Natural killer cell treated with Interleukin-12 subunit alpha and Interleukin-12 subunit beta and Interleukin-15 and Interleukin-18, amount 100 ng/mL, for 72 hours (primary cell): ENCODE measurements around the gene GCC2. TPM values are rescaled to one million over a fixed set of nuclear protein-coding genes. Genes with fewer than 3 reads are reported as not detected.
"Not testable (repeated sequence)": the region's sequence is repeated elsewhere in the genome, so short reads cannot be mapped to it uniquely, and the experiment has no call there.

Experiments used
- ATAC-seq, 2 donors: fragments of 150-1000 bp; cut with Tn5 transposase in 1 of 2; sonication (Bioruptor Pico), chemical (Tn5 transposase) in 1 of 2; 2 replicates each; pipeline ENCODE4 v1.10.0; 2021
- DNase-seq: peaks from one replicate; pipeline ENCODE4 v3.0.0; 2022; ENCODE audit warnings: low spot score
- H3K27ac Mint-ChIP-seq, 2 donors: 1 replicate in 1 of 2; 2 replicates in 1 of 2; pipeline ENCODE4 v1.8.0; 2022; ENCODE audit warnings: mixed read lengths in 2 of 2, mild to moderate bottlenecking in 1 of 2, moderate library complexity in 1 of 2
- H3K27me3 Mint-ChIP-seq, 2 donors: 1 replicate in 1 of 2; 2 replicates in 1 of 2; pipeline ENCODE4 v1.8.0; 2022; ENCODE audit warnings: mixed read lengths in 2 of 2
- H3K36me3 Mint-ChIP-seq: one replicate; pipeline ENCODE4 v1.8.0; 2022; ENCODE audit warnings: mixed read lengths
- H3K4me1 Mint-ChIP-seq, 2 donors: 1 replicate in 1 of 2; 2 replicates in 1 of 2; pipeline ENCODE4 v1.8.0; 2022; ENCODE audit warnings: low read depth in 2 of 2, mixed read lengths in 2 of 2, mild to moderate bottlenecking in 1 of 2
- H3K4me3 Mint-ChIP-seq: one replicate; pipeline ENCODE4 v1.8.0; 2022; ENCODE audit warnings: mixed read lengths
- H3K9me3 Mint-ChIP-seq: 2 replicates; pipeline ENCODE4 v1.8.0; 2022; ENCODE audit warnings: mixed read lengths
- total RNA-seq, 2 donors: library from RNA; stranded (reverse); gene quantifications; one replicate each; pipeline ENCODE4 v1.2.3, GENCODE V29; 2022

The GCC2 gene
- total RNA-seq, 2 donors from 2014 or later: 36.4 to 41.8 TPM

- Mint-ChIP-seq H3K36me3 (no peaks in the 10 kb centered on the region), H3K27me3 (no peaks in the 10 kb centered on the region), H3K27ac (no peak overlapping the region), H3K9me3 (no peaks in the 10 kb centered on the region), H3K4me3 (no peak overlapping the region), H3K4me1 (peaks cover 0 to 11% of the 10 kb centered on the region in 2 donors)
- DNase-seq (no peak), ATAC-seq (no peak)
These were observed 99.4 kb downstream of the GCC2 start for GRCh38 chr2:108548208-108549003.

DNA sequence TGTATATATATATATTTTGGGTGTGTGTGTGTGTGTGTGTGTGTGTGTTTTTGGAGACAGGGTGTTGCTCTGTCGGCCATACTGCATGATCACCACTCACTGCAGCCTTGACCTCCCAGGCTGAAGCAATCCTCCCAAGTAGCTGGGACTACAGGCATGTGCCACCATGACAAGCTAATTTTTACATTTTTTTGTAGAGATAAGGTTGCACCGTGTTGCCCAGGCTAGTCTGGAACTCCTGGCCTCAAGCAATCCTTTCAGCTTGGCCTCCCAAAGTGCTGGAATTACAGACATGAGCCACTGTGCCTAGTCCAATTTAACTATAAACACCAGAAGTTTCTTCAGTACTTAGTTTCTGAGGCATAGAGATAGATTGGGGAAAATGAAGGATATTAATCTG, 103.6 kb downstream of the GCC2 start:
- Mint-ChIP-seq H3K27ac (no peak overlapping the region), H3K4me1 (peaks cover 0 to 9% of the 10 kb centered on the region in 2 donors)

GRCh38 chr2:108553209-108553919, 104.4 kb downstream of the GCC2 start:
- Mint-ChIP-seq H3K4me3 (no peak overlapping the region), H3K9me3 (no peaks in the 10 kb centered on the region), H3K27me3 (no peaks in the 10 kb centered on the region), H3K4me1 (peaks cover 0 to 5% of the 10 kb centered on the region in 2 donors), H3K36me3 (no peaks in the 10 kb centered on the region), H3K27ac (no peak overlapping the region)
- DNase-seq (no peak), ATAC-seq (no peak)

More for the DNA sequence above, 103.6 kb downstream of the GCC2 start:
- ATAC-seq (no peak), DNase-seq (no peak)
- no peak overlapping the region for H3K4me3 Mint-ChIP-seq
- H3K27me3 Mint-ChIP-seq: no peaks in the 10 kb centered on the region
- no peaks in the 10 kb centered on the region for H3K36me3 Mint-ChIP-seq
- H3K9me3 Mint-ChIP-seq: no peaks in the 10 kb centered on the region

DNA sequence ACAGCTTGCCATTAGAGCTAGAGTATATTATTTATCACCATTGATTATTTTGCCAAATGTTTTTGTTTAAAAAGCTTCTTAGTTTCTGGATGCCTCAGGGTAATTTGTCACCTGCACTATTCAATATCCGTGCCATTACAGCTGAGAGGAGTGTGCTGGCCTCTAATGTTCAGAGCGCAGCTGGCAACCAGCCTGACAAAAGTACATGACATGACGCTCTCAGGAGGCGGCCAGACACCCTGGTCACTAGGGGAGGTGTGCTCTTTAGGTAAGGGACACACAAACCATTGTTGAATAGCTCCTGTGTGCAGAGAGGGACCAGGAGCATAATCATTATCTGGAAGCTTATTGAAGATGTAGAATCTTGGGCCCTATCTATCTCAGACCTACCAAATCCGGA, 105.5 kb downstream of the GCC2 start:
- Mint-ChIP-seq H3K27ac (no peak overlapping the region), H3K36me3 (no peaks in the 10 kb centered on the region), H3K9me3 (no peaks in the 10 kb centered on the region), H3K4me1 (peaks cover 0 to 5% of the 10 kb centered on the region in 2 donors), H3K27me3 (no peaks in the 10 kb centered on the region), H3K4me3 (no peak overlapping the region)
- ATAC-seq (no peak), DNase-seq (no peak)

DNA sequence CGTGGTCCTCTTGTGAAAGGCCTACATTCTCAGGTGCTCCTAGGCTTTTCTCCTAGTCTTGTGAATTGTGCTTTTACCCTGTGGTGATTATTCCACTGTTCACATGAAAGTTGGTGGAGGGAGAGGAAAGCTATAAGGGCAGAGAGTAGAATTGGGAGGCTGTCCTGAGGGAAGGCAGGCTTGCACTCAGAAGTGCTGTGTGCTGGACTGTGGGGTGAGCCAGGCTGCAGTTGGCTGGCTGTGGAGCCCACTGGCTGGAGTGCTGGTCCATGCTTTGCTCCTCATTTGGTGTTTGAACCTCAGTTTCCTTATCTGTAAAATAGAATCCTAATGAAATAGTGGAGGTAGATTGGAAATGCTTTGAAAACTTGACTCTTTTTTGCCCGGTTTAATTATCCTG, 106.6 kb downstream of the GCC2 start:
- Mint-ChIP-seq H3K27ac (no peak overlapping the region), H3K36me3 (no peaks in the 10 kb centered on the region), H3K4me3 (no peak overlapping the region), H3K27me3 (no peaks in the 10 kb centered on the region), H3K9me3 (no peaks in the 10 kb centered on the region), H3K4me1 (peaks cover 0 to 8% of the 10 kb centered on the region in 2 donors)
- no peak for ATAC-seq
- DNase-seq: no peak

GRCh38 chr2:108556581-108556980, 107.6 kb downstream of the GCC2 start:
- ATAC-seq, H3K27ac Mint-ChIP-seq, H3K4me3 Mint-ChIP-seq, H3K36me3 Mint-ChIP-seq, H3K9me3 Mint-ChIP-seq, DNase-seq, H3K4me1 Mint-ChIP-seq, H3K27me3 Mint-ChIP-seq: not testable (repeated sequence)

Other genes starting within 250 kb of the GCC2 start
- gene SULT1C3, start 209.2 kb upstream of the GCC2 start, total RNA-seq: not detected
- gene SULT1C2, start 160.3 kb upstream of the GCC2 start, total RNA-seq: not detected
- gene SULT1C4, start 71.3 kb upstream of the GCC2 start, total RNA-seq: not detected
- 10 to 100 TPM; 38.7 to 44.7 TPM for gene LIMS1, start 85.3 kb downstream of the GCC2 start, total RNA-seq